Glomerular endothelial cell (primary cell): ENCODE results near the gene SETD1B. TPM values are rescaled to one million over a fixed set of nuclear protein-coding genes. Genes with fewer than 3 reads are reported as not detected.
"Not testable (repeated sequence)": the region's sequence is repeated elsewhere in the genome, so short reads cannot be mapped to it uniquely, and the experiment has no call there.

ENCODE experiments used
- DNase-seq: peaks from one replicate; pipeline ENCODE4 v3.0.0-alpha.2; 2011; ENCODE audit warnings: low read depth, low spot score; ENCODE audit errors: extremely low read depth
- total RNA-seq: library from RNA; depleted of rRNA; stranded (reverse); fragments of >200 nt; gene quantifications from 2 replicates; pipeline ENCODE4 v1.2.3, GENCODE V29; 2015

The SETD1B gene
- total RNA-seq, 1 donor from 2014 or later = 15.2 TPM

- DNase-seq = no peak
Measured at GRCh38 chr12:121779422-121779895, 24.4 kb upstream of the SETD1B start.

GRCh38 chr12:121780429-121780828 lies 23.4 kb upstream of the SETD1B start:
- no peak for DNase-seq

- no peak for DNase-seq
Measured at GRCh38 chr12:121781484-121781997, 22.3 kb upstream of the SETD1B start.

GRCh38 chr12:121781998-121782979 lies 21.5 kb upstream of the SETD1B start:
- DNase-seq = no peak

- DNase-seq = no peak
Measured at GRCh38 chr12:121783766-121784165, 20.0 kb upstream of the SETD1B start.

GRCh38 chr12:121784460-121784859 lies 19.3 kb upstream of the SETD1B start:
- no peak for DNase-seq

GRCh38 chr12:121786440-121786825 lies 17.4 kb upstream of the SETD1B start:
- DNase-seq = no peak

- DNase-seq = no peak
Measured at GRCh38 chr12:121787063-121788025, 16.5 kb upstream of the SETD1B start.

GRCh38 chr12:121788176-121788818 lies 15.5 kb upstream of the SETD1B start:
- no peak for DNase-seq

GRCh38 chr12:121789233-121789781 lies 14.5 kb upstream of the SETD1B start:
- DNase-seq = no peak

- DNase-seq = no peak
Measured at GRCh38 chr12:121789800-121790728, 13.7 kb upstream of the SETD1B start.

- not testable (repeated sequence) for DNase-seq
Measured at GRCh38 chr12:121790785-121791184, 13.0 kb upstream of the SETD1B start.

GRCh38 chr12:121791671-121792551 lies 11.9 kb upstream of the SETD1B start:
- no peak for DNase-seq

GRCh38 chr12:121792607-121793439 lies 11.0 kb upstream of the SETD1B start:
- no peak for DNase-seq

GRCh38 chr12:121793440-121793837 lies 10.4 kb upstream of the SETD1B start, which contains the start of gene RHOF:
Gene RHOF (minus strand): TSS chr12:121793688. CDS start chr12:121793633, 55 bp downstream.
- no peak for DNase-seq

- DNase-seq = no peak
Measured at GRCh38 chr12:121793838-121794533, 9.8 kb upstream of the SETD1B start.
